ENCODE results near the gene TCF4. TPM values are rescaled to one million over a fixed set of nuclear protein-coding genes. Genes with fewer than 3 reads are reported as not detected.

The TCF4 gene
- total RNA-seq, 1 experiment from 2014 or later = 93.7 TPM

- H3K4me3 ChIP-seq (ENCODE audit: low read depth, low read length) = no peak overlapping the region
- intact Hi-C loops (cut with micrococcal nuclease; ENCODE audit: unreplicated experiment) = no loop called here
- no TSS peak for BruUV-seq (replicated peaks)
- TF ChIP-seq, protein P1, sequence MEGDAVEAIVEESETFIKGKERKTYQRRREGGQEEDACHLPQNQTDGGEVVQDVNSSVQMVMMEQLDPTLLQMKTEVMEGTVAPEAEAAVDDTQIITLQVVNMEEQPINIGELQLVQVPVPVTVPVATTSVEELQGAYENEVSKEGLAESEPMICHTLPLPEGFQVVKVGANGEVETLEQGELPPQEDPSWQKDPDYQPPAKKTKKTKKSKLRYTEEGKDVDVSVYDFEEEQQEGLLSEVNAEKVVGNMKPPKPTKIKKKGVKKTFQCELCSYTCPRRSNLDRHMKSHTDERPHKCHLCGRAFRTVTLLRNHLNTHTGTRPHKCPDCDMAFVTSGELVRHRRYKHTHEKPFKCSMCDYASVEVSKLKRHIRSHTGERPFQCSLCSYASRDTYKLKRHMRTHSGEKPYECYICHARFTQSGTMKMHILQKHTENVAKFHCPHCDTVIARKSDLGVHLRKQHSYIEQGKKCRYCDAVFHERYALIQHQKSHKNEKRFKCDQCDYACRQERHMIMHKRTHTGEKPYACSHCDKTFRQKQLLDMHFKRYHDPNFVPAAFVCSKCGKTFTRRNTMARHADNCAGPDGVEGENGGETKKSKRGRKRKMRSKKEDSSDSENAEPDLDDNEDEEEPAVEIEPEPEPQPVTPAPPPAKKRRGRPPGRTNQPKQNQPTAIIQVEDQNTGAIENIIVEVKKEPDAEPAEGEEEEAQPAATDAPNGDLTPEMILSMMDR (IDR thresholded peaks at IDR 0.05; ENCODE audit: insufficient read depth in 1 of 2, low read depth in 1 of 2, low read length in 1 of 2, severe bottlenecking in 1 of 2, unreplicated experiment in 1 of 2) = no peak
- POLR2A ChIA-PET = no interaction called here
- H3K4me1 ChIP-seq = no peaks in the 10 kb centered on the region; the same call in 1 of the 2 replicates
- no peaks in the 10 kb centered on the region for H3K27me3 Mint-ChIP-seq (ENCODE audit: insufficient read depth, unreplicated experiment)
- no peak for DNase-seq
- peaks cover 15% of the 10 kb centered on the region for H3K36me3 Mint-ChIP-seq (ENCODE audit: insufficient read depth, unreplicated experiment)
- no peaks in the 10 kb centered on the region for H3K9me3 Mint-ChIP-seq (ENCODE audit: unreplicated experiment)
- CTCF ChIA-PET = no interaction called here
- peaks cover 12% of the 10 kb centered on the region for H3K4me1 Mint-ChIP-seq (ENCODE audit: low read depth, unreplicated experiment)
- no peaks in the 10 kb centered on the region for H3K36me3 ChIP-seq (ENCODE audit: control insufficient read depth, insufficient read depth, low read length)
- no peak overlapping the region for H3K27ac Mint-ChIP-seq (ENCODE audit: unreplicated experiment)
- no peaks in the 10 kb centered on the region for H3K9me3 ChIP-seq
- H3K27me3 ChIP-seq (replicated peaks; ENCODE audit: control insufficient read depth, insufficient read depth, low read length) = no peaks in the 10 kb centered on the region
- no peak overlapping the region for H3K4me3 Mint-ChIP-seq (ENCODE audit: unreplicated experiment)
Observed at GRCh38 chr18:55290898-55291297, 297.1 kb downstream of the TCF4 start.

- H3K9me3 Mint-ChIP-seq (ENCODE audit: unreplicated experiment) = no peaks in the 10 kb centered on the region
- intact Hi-C loops (cut with micrococcal nuclease; ENCODE audit: unreplicated experiment) = no loop called here
- DNase-seq = no peak
- H3K27me3 ChIP-seq (replicated peaks; ENCODE audit: control insufficient read depth, insufficient read depth, low read length) = no peaks in the 10 kb centered on the region
- BruUV-seq (replicated peaks) = no TSS peak
- no peak overlapping the region for H3K4me3 ChIP-seq (ENCODE audit: low read depth, low read length)
- H3K27me3 Mint-ChIP-seq (ENCODE audit: insufficient read depth, unreplicated experiment) = no peaks in the 10 kb centered on the region
- ChIA-PET CTCF (no interaction called here), POLR2A (no interaction called here)
- TF ChIP-seq, protein P1 (IDR thresholded peaks at IDR 0.05; ENCODE audit: insufficient read depth in 1 of 2, low read depth in 1 of 2, low read length in 1 of 2, severe bottlenecking in 1 of 2, unreplicated experiment in 1 of 2) = no peak
- peaks cover 12% of the 10 kb centered on the region for H3K4me1 Mint-ChIP-seq (ENCODE audit: low read depth, unreplicated experiment)
- H3K4me1 ChIP-seq = no peaks in the 10 kb centered on the region; the same call in 1 of the 2 replicates
- no peaks in the 10 kb centered on the region for H3K9me3 ChIP-seq
- H3K27ac Mint-ChIP-seq (ENCODE audit: unreplicated experiment) = no peak overlapping the region
- H3K36me3 ChIP-seq (ENCODE audit: control insufficient read depth, insufficient read depth, low read length) = no peaks in the 10 kb centered on the region
- H3K36me3 Mint-ChIP-seq (ENCODE audit: insufficient read depth, unreplicated experiment) = peaks cover 6% of the 10 kb centered on the region
- no peak overlapping the region for H3K4me3 Mint-ChIP-seq (ENCODE audit: unreplicated experiment)
Observed at GRCh38 chr18:55289775-55290174, 298.2 kb downstream of the TCF4 start.

DNA sequence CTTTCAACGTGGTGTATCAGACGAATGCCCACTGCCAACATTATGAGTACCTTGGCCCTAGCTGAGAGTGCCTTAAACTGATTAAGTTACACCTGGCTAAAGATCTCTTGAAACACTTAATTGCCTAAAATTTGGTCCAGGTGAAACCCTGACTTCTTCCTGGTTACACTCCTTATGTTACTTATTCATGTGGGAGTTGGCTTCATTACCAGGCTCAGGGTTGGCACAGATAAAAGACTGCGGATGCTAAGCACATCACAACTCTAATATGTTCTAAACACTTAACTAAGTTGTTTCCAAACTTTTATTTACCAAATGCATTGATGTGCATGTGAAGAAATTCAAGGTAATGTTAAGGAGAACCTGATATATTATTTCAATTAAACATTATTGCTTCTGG lies 298.9 kb downstream of the TCF4 start:
- peaks cover 6% of the 10 kb centered on the region for H3K36me3 Mint-ChIP-seq (ENCODE audit: insufficient read depth, unreplicated experiment)
- no TSS peak for BruUV-seq (replicated peaks)
- intact Hi-C loops (cut with micrococcal nuclease; ENCODE audit: unreplicated experiment) = no loop called here
- H3K4me1 Mint-ChIP-seq (ENCODE audit: low read depth, unreplicated experiment) = peaks cover 12% of the 10 kb centered on the region
- Histone ChIP-seq H3K9me3 (no peaks in the 10 kb centered on the region), H3K4me3 (ENCODE audit: low read depth, low read length) (no peak overlapping the region), H3K27me3 (replicated peaks; ENCODE audit: control insufficient read depth, insufficient read depth, low read length) (no peaks in the 10 kb centered on the region), H3K36me3 (ENCODE audit: control insufficient read depth, insufficient read depth, low read length) (no peaks in the 10 kb centered on the region), H3K4me1 (no peaks in the 10 kb centered on the region; the same call in 1 of the 2 replicates)
- DNase-seq = no peak
- H3K27me3 Mint-ChIP-seq (ENCODE audit: insufficient read depth, unreplicated experiment) = no peaks in the 10 kb centered on the region
- TF ChIP-seq, protein P1 (IDR thresholded peaks at IDR 0.05; ENCODE audit: insufficient read depth in 1 of 2, low read depth in 1 of 2, low read length in 1 of 2, severe bottlenecking in 1 of 2, unreplicated experiment in 1 of 2) = no peak
- ChIA-PET CTCF (no interaction called here), POLR2A (no interaction called here)
- no peak overlapping the region for H3K4me3 Mint-ChIP-seq (ENCODE audit: unreplicated experiment)
- no peak overlapping the region for H3K27ac Mint-ChIP-seq (ENCODE audit: unreplicated experiment)
- no peaks in the 10 kb centered on the region for H3K9me3 Mint-ChIP-seq (ENCODE audit: unreplicated experiment)

All from Caco-2 (cell line).